ENCODE results near the gene MMRN2. TPM values are rescaled to one million over a fixed set of nuclear protein-coding genes. Genes with fewer than 3 reads are reported as not detected.
"Not testable (repeated sequence)": the region's sequence is repeated elsewhere in the genome, so short reads cannot be mapped to it uniquely, and the experiment has no call there.

MMRN2 gene
- total RNA-seq, 1 donor from 2014 or later = 33.5 TPM

DNA sequence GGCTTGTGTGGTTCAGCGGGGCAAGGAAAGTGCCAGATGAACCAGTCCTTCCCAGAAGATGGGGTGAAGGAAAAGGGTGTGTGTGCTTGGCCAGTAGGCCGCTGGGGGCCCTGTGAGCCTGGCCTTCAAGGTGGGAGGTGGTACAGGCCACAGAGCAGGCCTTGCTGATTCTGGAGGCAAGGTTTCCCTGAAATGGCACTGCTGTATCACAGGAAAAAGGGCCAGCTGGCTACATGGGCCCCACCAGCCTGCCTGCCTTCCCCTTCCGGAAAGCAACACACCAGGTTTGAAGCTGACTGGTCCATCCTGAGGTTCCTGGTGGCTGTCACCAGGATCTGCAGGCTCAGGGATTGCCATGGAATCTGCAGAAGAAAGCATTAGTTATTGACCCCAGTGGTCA is 12.5 kb downstream of the MMRN2 start:
- intact Hi-C loops (cut with DNase I) = no loop called here
- DNase-seq (no peak), ATAC-seq (ENCODE audit: poor library complexity) (no peak)

DNA sequence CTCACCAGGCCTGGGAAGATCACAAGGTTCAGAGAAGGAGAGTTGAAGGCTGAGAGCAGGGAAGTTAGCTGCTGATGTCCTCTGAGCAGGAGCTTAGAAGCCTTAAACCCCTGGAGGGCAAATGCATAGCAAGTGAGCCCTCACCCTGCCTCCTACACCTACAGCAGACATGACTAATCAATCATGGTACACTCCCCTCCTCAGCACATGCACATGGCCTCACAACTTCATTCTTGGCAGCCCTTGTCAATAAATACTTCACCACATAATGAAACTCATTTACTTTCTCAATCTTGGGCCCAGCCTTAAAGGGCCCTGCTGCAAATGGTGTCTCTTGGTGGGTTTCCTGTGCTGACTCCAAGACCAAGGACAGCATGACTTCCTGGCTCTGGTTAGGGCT is 12.9 kb downstream of the MMRN2 start:
- DNase-seq (no peak), ATAC-seq (ENCODE audit: poor library complexity) (no peak)
- intact Hi-C loops (cut with DNase I) = no loop called here

DNA sequence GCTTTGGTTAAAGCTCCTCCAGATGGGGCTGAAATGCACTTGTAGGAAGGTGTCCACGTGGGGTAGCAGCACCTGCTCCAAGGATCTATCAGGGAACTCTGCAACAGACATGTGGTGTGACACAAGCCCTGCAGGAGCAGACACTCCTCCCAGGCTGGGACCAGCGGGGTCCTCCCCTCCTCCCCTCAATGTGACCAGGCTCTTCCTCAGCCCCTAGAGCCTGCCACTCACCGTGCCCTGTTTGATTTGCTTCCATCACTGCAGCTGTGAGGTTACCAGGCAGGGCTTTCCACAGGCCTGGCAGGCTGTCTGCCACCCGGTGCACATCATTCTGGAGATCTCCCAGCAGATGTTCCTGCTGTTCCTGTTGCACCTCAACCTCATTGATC is 13.4 kb downstream of the MMRN2 start:
- intact Hi-C loops (cut with DNase I) = no loop called here
- ATAC-seq (ENCODE audit: poor library complexity) (no peak), DNase-seq (no peak)

DNA sequence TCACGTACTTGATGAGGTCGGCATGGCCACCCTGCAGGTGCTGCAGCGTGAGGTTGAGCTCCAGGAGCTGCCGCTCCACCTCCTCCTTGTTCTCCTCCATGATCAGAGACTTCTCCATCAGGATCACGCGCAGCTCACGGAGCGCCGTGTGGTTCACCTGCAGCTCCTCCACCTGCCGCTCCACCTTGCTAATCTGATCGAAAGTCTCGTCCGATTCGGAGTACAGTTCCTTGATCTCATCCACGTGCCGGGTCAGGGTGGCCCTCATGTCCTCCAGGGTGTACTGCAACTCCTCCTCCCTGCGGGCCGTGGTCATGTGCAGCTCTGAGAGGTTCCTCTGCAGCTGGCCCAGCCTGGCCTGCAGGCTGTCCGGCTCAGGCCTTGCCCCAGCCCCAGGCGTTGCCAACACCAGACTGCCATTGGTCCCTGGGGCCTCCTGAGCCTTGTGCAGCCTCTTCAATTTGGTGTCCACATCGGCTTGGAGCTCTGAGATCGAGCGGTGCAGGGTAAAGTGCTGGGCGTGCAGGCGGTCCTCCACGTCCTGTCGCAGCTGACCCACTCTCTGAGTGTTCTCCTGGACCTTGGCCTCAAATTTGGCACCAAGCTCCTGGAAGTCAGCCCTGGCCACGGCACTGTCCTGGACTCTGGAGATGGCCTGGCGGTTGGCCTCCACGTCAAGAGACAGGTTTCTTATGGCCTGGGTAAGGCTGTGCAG is 13.9 kb downstream of the MMRN2 start:
- ATAC-seq (ENCODE audit: poor library complexity) = no peak
- DNase-seq = no peak
- intact Hi-C loops (cut with DNase I) = no loop called here

DNA sequence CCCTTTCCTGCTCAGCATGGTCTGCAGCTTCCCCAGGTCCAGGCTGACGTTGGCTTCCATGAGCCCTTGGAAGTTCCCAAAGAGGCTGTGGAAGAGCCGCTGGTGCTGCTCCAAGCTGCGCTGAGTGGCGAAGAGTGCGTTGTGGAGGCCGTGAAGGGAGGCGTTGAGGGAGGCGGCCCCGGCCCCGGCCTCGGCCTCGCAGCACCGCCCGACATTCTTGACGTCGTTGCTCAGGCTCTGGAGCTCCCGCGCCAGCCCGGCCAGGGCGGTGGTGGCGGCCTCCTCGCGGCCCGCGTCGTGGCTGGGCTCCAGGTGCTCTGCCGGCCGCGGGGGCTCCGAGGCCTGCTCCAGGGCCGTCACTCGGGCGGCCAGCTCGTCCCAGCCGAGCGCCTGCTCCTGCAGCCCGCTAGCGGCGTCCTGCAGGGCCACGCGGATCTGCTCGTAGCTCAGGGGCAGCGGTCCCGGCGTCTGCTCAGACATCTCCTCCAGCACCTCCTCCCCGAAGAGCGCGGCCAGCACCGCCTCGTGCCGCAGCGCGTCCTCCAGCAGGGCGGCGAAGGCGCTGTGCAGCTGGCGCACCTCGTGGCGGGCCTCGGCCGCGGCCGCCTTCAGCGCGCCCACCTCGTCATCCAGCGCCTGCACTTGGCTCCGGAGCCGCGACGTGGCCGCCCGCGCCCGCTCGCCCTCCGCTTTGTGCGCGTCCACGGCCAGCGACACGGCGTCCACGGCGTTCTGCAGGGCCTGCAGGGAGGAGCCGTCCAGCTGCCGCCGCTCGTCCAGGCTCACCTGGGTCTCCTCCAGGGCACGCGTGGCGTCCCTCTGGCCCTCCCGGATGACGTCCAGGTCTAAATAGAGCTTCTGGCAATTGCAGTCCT is 14.7 kb downstream of the MMRN2 start:
- DNase-seq (peak; percentile 54), ATAC-seq (ENCODE audit: poor library complexity) (peak; percentile 6)
- intact Hi-C loops (cut with DNase I) = no loop called here

DNA sequence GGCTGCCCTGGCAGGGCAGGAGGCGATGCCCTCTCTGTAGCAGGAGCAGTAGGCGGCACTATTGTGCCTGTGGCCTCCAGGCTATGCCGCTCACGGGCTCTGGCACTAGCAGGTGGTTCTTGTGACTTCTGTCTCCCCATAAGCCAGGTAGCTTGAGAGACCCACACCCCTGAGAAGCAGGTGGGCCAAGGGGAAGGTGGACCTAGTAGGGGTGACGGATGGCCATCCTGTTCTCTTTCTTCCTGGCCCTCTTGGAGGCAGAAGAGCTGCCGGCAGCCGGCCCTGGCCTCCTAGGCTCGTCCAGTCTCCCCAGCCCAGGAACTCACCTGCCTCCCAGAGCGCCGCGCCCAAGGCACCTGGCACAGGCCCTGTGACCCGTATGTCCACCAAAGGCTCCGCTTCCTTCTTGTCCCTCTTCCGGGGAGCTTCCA is 15.4 kb downstream of the MMRN2 start:
- DNase-seq = no peak
- ATAC-seq (ENCODE audit: poor library complexity) = no peak
- intact Hi-C loops (cut with DNase I) = no loop called here

DNA sequence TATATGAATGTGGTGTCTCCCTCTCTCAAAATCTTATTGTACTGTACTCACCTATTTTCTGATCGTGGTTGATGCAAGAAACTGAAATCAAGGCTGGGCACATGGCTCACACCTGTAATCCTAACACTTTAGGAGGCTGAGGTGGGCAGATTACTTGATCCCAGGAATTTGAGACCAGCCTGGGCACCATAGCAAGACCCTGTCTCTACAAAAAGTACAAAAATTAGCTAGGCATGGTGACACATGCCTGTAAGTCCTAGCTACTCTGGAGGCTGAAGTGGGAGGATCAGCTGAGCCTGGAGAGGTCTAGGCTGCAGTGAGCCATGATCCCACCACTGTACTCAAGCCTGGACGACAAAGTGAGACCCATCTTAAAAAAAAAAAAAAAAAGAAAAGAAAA is 16.0 kb downstream of the MMRN2 start:
- intact Hi-C loops (cut with DNase I) = no loop called here

DNA sequence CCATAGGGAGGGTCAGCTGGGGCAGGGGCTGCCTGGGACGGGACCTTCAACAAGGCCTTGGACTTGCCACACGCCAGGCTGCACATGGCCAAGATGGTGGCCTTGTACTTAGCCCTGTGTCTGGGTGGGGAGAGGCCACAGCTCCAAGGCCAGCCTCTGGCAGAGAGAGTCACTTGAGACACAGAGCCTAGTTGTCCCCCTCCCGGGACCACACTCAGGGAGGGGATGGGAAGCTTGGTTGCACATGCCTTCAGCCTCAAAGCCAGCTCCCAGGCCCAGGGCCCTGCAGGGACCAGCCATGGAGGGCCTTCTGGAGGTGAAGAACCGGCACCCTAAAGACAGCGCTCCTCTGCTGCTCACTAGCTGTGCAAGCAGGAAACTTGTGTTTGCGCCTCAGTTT is 16.7 kb downstream of the MMRN2 start:
- DNase-seq = no peak
- intact Hi-C loops (cut with DNase I) = no loop called here

More for the DNA sequence above, 16.0 kb downstream of the MMRN2 start:
- DNase-seq = no peak
- no peak for ATAC-seq (ENCODE audit: poor library complexity)

DNA sequence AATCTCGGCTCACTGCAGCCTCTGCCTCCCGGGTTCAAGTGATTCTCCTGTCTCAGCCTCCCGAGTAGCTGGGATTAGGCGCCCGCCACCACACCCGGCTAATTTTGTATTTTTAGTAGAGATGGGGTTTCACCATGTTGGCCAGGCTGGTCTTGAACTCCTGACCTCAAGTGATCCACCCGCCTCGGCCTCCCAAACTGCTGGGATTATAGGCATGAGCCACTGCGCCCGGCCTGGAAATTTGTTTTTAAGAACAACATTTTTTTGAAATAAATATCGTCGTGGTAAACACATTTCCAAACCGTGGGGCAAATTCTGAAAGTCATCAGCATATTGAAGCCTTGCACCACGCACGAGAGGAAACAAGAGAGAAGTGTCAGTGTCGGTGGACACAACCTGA is 17.3 kb downstream of the MMRN2 start:
- intact Hi-C loops (cut with DNase I); ATAC-seq (ENCODE audit: poor library complexity); DNase-seq: not testable (repeated sequence)

More for the DNA sequence above, 16.7 kb downstream of the MMRN2 start:
- ATAC-seq (ENCODE audit: poor library complexity) = no peak

DNA sequence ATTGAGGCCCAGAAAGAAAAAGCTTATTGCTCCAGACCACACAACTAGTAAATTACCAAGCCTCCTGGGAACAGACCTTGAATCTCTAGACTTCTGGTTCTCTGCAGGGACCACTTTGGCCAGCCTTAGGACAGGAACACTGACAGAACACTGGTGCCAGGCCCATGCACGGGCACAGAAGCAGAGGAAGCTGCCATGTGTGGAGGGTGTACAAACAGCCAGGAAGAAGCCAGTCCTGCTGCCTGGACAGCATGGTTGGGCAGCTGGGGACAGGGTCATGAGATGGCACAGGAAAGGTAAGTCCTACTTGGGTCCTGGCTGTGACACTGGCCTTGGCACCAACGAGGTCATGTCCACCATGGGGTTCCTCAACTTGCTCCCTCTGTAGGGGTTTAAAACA is 19.2 kb downstream of the MMRN2 start:
- DNase-seq (no peak), ATAC-seq (ENCODE audit: poor library complexity) (no peak)
- intact Hi-C loops (cut with DNase I) = no loop called here

DNA sequence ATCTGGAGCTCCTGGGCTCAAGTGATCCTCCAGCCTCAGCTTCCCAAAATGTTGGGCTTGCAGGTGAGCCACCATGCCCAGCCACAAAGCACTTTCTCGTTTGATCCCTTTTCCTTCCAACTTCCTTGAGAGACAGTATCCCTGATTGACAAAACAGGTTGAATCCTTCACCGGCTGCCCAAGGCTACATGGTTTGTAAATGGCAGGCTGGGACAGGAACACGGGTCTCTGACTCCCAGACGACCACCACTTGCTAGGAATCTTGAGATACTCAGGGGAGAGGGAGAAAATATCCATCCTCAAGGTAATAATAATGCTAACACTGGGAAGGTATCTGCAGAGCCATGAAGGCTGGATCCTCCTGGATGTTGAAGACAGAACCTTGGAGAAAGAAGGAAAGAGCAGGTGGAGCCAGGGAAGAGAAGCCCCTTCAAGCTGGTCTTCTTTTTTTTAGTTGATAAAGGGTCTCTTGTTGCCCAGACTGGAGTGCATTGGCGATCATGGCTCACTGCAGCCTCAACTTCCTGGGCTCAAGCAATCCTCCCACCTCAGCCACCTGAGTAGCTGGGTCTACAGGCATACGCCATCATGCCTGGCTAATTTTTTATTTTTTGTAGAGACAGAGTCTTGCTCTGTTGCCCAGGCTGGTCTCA is 19.8 kb downstream of the MMRN2 start:
- ATAC-seq (ENCODE audit: poor library complexity) (no peak), DNase-seq (no peak)
- intact Hi-C loops (cut with DNase I) = no loop called here

DNA sequence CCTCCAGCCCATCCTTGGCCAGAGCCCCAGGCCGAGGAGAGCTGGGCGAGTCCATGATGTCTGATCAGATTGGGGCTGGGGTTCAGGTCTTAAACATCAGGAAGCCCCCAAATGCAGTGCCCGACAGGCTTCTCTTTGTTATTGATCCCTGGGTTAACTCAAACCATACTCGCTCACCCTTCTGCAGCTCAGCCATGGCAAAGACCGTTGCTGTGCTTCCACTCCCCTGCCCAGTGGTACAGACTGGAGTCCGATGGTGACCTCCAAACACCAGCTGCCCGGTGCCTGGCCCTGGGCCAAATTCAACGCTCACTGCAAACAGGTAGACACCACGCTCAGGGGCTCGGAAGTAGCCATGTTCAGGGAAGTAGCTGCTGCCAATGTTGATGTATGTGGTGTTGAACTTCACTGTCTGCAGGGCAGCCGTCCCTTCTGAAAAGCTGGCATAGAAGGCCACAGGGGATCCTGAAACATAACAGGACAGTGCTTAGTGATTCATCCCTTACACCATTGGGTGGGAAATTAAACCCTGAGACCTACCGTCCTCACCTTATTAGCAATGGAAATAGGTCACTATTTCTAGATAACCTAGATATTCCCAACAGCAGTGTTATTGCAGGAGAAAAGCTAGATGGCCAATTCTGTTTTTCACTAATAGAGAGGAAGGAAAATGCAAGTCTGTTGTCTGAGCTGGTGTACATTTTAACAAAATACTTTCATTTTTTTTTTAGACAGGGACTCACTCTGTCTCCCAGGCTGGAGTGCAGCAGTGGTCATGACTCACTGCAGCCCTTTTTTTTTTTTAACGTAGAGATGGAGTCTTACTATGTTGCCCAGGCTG is 20.5 kb downstream of the MMRN2 start:
- intact Hi-C loops (cut with DNase I) = no loop called here
- no peak for DNase-seq
- no peak for ATAC-seq (ENCODE audit: poor library complexity)

DNA sequence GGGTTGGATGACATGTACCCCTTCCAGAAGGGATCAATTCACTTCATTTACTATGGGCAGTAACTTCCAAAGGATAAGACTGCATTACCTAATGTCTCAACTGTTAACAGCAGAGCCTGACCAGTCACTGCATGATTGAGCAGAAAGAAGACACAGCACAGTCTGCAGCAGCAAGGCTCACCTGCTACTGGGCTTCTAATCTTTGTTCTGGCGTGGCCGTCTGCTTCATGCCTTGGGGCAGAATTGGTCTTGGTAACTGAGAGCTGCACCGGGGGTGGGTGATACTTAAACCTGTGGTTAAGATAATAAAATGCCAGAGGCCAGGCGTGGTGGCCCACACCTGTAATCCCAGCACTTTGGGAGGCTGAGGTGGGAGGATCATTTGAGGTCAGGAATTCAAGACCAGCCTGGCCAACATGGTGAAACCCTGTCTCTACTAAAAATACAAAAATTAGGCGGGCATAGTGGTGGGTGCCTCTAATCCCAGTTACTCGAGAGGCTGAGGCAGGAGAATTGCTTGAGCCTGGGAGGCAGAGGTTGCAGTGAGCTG is 23.2 kb downstream of the MMRN2 start:
- DNase-seq; intact Hi-C loops (cut with DNase I): not testable (repeated sequence)

DNA sequence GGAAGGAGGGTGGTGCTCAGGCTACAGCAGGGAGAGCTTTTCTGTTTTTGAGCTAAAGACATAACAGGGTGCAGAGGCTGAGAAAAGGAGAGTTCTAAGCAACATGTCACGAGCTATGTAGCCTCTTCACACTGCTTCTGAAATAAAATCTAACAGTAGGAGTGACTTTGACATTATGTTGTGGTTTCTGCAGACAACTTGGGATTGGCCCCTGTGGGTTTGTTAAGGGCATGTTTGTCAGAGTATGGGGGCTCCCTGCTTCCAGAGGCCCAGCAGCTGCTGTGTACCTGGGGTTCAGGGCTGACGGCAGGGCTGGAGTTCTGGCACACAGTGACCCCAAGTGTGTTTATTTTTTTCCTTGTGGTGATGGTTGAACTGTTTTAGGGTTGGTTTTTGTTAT is 24.7 kb downstream of the MMRN2 start:
- DNase-seq (no peak), ATAC-seq (ENCODE audit: poor library complexity) (no peak)
- intact Hi-C loops (cut with DNase I) = no loop called here

More for the DNA sequence above, 23.2 kb downstream of the MMRN2 start:
- not testable (repeated sequence) for ATAC-seq (ENCODE audit: poor library complexity)

DNA sequence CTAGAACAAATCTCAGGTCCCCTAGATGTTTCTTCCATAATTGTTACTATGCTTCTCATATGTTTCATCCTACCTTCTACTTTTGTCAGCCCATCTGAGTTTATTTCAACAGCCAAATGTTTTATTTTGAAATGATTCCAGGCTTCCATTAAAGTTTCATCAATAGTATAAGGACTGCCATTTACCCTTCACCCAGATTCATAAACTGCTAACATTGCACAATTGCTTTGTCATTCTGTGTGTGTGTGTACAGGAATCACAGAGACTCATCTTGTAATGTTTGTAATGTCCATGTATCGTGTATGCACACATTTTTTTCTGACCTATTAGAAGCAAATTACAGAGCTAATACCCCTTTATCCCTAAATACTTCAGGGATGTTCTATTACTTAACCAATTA is 25.5 kb downstream of the MMRN2 start:
- intact Hi-C loops (cut with DNase I) = no loop called here
- DNase-seq (no peak), ATAC-seq (ENCODE audit: poor library complexity) (no peak)

DNA sequence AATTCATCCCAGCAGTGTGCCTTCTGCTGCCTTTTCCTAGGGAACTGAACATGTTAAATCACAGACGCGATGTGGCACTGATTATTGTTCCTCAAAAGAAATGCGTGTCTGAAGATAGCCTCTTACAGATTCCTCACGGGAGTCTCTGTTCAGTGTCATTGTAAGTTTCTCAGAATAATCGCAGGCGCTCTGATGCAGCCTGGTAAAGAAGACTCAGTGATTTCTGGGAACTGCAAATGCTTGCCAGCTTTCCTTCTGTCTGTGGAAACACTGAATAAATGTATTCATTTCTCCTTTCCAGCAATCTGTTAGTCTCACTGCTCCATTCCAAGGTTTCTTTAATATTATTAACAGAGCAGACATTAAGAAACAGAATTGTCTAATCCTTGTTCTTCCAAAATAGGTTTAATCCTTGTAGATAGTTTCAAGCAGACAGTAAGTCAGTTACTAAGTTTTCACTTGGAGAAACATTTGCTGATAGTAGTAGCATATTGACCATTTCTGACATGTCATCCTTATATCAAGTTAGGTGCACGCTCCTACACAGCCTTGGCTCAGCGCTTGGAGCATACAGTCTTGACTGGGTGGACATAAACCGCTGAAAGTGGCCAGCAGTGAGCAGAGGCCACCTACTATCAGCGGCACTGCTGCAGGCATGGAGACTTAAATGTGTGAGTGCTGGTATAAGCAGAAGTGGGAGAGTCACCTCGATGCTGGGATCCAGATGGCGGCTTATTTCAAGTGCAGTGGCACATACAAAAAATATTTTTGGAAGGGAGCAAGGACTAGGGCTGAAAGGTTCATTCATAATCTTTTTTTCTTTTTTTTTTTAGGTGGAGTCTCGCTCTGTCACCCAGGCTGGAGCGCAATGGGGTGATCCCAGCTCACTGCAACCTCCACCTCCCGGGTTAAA is 27.7 kb downstream of the MMRN2 start:
- no peak for DNase-seq
- ATAC-seq (ENCODE audit: poor library complexity) = no peak
- intact Hi-C loops (cut with DNase I) = no loop called here

DNA sequence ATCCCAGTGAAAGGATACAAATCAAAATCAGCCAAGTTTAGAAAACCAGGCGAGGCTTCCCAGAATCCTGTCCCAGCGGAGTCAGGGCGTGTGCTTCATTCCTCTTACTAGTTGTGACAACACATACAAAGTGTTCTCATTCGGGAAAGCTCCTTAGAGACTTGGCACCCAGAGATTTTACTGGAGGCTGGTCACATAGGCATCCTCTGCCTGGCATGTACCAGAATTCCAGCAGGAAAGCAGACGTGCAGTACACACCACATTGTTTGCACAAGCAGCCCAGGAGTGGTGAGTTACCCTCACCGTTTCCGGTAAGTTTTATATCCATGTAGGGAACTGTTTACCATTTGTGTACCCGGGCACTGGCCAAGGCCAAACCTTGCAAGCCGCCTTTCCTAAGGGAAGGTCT is 34.9 kb downstream of the MMRN2 start:
- DNase-seq (no peak), ATAC-seq (ENCODE audit: poor library complexity) (peak; percentile 38)
- intact Hi-C loops (cut with DNase I) = no loop called here
